Measurements from ENCODE around the gene ACACA. TPM values are rescaled to one million over a fixed set of nuclear protein-coding genes. Genes with fewer than 3 reads are reported as not detected.

ACACA gene
- total RNA-seq, 6 experiments from 2014 or later: 37.7 to 43.0 (median 40.7) TPM

GRCh38 chr17:37109731-37110710, 296.6 kb downstream of the ACACA start:
- TF ChIP-seq CTCF (IDR thresholded peaks at IDR 0.05): no peak
- DNase-seq: no peak
- H3K4me1 Mint-ChIP-seq (ENCODE audit: low read depth): no peaks in the 10 kb centered on the region
- no peak overlapping the region for H3K27ac Mint-ChIP-seq
- peaks cover 6% of the 10 kb centered on the region; the same call in 1 of the 2 replicates for H3K36me3 Mint-ChIP-seq (ENCODE audit: low read depth)
- no peak overlapping the region for H3K4me3 Mint-ChIP-seq
- no peaks in the 10 kb centered on the region for H3K9me3 Mint-ChIP-seq
- no peaks in the 10 kb centered on the region; the same call in 1 of the 2 replicates for H3K27me3 Mint-ChIP-seq (ENCODE audit: insufficient read depth)

- no peak for TF ChIP-seq CTCF (IDR thresholded peaks at IDR 0.05)
- peaks cover 6% of the 10 kb centered on the region; the same call in 1 of the 2 replicates for H3K36me3 Mint-ChIP-seq (ENCODE audit: low read depth)
- H3K4me3 Mint-ChIP-seq: no peak overlapping the region
- no peak overlapping the region for H3K27ac Mint-ChIP-seq
- H3K4me1 Mint-ChIP-seq (ENCODE audit: low read depth): no peaks in the 10 kb centered on the region
- H3K9me3 Mint-ChIP-seq: no peaks in the 10 kb centered on the region
- DNase-seq: no peak
- no peaks in the 10 kb centered on the region; the same call in 1 of the 2 replicates for H3K27me3 Mint-ChIP-seq (ENCODE audit: insufficient read depth)
These were observed 297.5 kb downstream of the ACACA start for GRCh38 chr17:37109106-37109505.

DNA sequence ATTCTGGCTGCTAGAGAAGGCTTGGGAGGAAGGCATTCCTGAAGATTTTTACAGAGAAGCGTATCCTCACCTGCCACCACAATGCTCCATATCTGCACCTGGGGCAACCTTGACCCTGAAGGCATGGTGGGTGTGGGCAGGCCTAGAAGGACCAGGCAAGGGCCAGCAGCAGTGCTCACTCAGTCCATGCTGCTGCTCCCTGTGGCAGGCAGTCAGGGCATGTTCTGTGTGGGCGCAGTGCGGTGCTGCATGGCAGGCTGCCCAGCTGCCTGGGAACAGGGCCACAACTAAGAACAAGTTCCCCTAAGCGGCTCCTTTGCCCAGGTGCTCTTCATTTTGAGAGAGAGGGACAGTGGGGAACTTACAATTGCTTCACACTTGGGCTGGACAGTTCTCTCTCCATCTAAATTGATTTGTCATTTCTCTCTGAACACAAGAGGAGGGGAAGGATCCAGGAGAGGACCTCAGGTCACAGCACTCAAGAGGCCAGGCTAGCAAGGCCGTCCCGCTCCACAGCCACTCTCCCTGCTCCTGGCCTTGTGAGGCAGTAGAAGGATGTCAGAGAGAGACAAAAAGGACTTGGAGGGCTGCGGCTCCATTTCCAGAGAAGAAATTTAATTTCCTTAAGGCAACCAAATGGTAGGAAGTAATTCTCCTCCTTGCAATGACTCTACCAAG, 299.1 kb downstream of the ACACA start:
- no peak for TF ChIP-seq CTCF (IDR thresholded peaks at IDR 0.05)
- Mint-ChIP-seq H3K4me1 (ENCODE audit: low read depth) (no peaks in the 10 kb centered on the region), H3K9me3 (no peaks in the 10 kb centered on the region), H3K27me3 (ENCODE audit: insufficient read depth) (no peaks in the 10 kb centered on the region), H3K4me3 (no peak overlapping the region), H3K36me3 (ENCODE audit: low read depth) (peaks cover 6% of the 10 kb centered on the region; the same call in 1 of the 2 replicates), H3K27ac (no peak overlapping the region)
- DNase-seq: no peak

- no peaks in the 10 kb centered on the region for H3K4me1 Mint-ChIP-seq (ENCODE audit: low read depth)
- TF ChIP-seq CTCF (IDR thresholded peaks at IDR 0.05): no peak
- no peaks in the 10 kb centered on the region for H3K9me3 Mint-ChIP-seq
- no peak overlapping the region for H3K27ac Mint-ChIP-seq
- H3K4me3 Mint-ChIP-seq: no peak overlapping the region
- DNase-seq: no peak
- peaks cover 1% of the 10 kb centered on the region; the same call in 1 of the 2 replicates for H3K36me3 Mint-ChIP-seq (ENCODE audit: low read depth)
- no peaks in the 10 kb centered on the region for H3K27me3 Mint-ChIP-seq (ENCODE audit: insufficient read depth)
These were observed 300.6 kb downstream of the ACACA start for GRCh38 chr17:37106049-37106448.

DNA sequence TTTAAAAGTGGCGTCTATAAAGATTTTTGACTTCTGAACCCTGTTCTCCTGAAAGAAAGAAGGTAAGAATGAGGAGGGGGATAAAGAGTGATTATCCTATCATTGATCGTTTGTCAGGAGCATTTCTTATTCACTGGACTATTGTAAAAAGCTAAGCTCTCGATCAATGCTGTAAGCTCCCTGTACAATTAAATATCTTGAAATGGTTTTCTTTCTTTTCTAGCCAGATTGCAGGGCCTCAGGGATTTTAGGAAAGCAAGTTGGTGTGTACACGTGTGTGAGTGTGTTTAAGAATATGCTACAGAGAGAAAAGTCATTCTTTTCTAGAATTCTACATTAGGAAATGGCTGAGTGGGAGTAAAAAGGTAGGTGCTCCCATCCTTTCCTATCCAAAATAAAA, 303.4 kb downstream of the ACACA start:
- Mint-ChIP-seq H3K9me3 (no peaks in the 10 kb centered on the region), H3K4me3 (no peak overlapping the region), H3K27me3 (ENCODE audit: insufficient read depth) (peaks cover 2% of the 10 kb centered on the region; the same call in 1 of the 2 replicates), H3K36me3 (ENCODE audit: low read depth) (no peaks in the 10 kb centered on the region), H3K4me1 (ENCODE audit: low read depth) (peaks cover 21% of the 10 kb centered on the region), H3K27ac (no peak overlapping the region)
- TF ChIP-seq CTCF (IDR thresholded peaks at IDR 0.05): no peak
- DNase-seq: no peak

Measured in HFFc6 (cell line).